Gastrocnemius medialis (tissue), 4 donors: ENCODE results near the gene POLH.

Experiments
- CTCF ChIP-seq, 5 experiments: fragments of 450-650 bp in 3 of 5; fragments of 200-600 bp in 2 of 5; sonication (generic) in 2 of 5; IDR thresholded peaks in 4 of 5; conservative IDR thresholded peaks in 1 of 5; 1 replicate in 4 of 5; 2 replicates in 1 of 5; pipeline ENCODE4 v1.5.1; 2016 to 2019; ENCODE audit warnings: antibody characterized with exemption in 5 of 5, mild to moderate bottlenecking in 3 of 5, moderate library complexity in 3 of 5
- POLR2A ChIP-seq, 2 donors: fragments of 450-650 bp; IDR thresholded peaks; one replicate each; pipeline ENCODE4 v1.6.1; 2017; ENCODE audit warnings: antibody characterized with exemption in 2 of 2, mild to moderate bottlenecking in 2 of 2, moderate library complexity in 2 of 2

GRCh38 chr6:43621836-43622180 is 45.8 kb downstream of the POLH start:
- TF ChIP-seq CTCF (IDR thresholded peaks at IDR 0.05 in 4 of 5, conservative IDR thresholded peaks at IDR 0.05 in 1 of 5) (no peak), POLR2A (IDR thresholded peaks at IDR 0.05) (no peak)
